Kidney capillary endothelial cell (primary cell): Measurements from ENCODE around the gene WDR43.

Experiments
- DNase-seq: peaks from one replicate; pipeline ENCODE4 v3.0.0-alpha.2; 2018; ENCODE audit warnings: low spot score

The WDR43 gene

DNA sequence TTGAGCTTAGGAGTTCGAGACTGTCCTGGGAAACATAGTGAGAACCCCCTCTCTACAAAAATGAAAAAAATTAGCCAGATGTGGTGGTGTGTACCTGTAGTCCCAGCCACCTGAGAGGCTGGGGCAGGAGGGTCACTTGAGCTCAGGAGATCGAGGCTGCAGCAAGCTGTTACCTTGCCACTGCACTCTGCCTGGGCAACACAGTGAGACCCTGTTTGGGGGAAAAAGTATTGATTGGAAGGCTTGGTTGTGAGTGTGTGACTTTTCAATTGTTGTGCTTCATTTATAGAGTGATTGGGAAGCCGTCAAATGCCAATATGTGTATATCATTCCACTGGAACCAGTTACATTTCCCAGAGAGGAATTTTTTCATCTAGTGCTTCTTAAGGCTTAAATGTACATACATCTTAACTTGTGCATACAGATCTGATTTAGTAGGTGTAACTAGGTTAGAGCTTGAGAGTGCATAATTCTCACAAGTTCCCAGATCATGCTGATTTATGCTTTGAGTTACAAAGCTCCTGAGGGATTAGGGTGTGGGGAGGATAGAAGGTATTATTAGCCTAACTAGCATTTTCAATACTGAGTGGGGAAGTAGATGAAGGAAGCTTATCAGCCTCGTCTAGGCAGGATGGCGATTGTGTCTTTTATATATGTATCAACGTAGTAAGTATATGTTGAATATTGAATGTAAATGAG is 15.3 kb downstream of the WDR43 start:
- no peak for DNase-seq

DNA sequence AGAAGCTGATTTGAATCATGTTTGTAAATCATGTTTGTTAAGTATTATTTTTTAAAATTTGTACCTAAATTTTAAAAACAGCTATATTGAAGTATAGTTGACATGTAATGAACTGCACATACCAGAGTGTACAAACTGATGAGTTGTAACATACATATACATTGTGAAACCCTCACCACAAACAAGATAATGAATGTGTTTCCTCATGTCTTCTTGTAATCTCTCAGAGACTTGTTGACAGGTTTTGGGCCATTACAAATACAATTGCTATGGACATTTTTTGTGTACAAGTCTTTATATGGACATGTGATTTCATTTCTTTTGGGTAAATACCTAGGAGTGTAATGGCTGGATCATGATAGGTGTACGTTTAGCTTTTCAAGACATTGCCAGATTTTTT is 21.5 kb downstream of the WDR43 start:
- DNase-seq = no peak

DNA sequence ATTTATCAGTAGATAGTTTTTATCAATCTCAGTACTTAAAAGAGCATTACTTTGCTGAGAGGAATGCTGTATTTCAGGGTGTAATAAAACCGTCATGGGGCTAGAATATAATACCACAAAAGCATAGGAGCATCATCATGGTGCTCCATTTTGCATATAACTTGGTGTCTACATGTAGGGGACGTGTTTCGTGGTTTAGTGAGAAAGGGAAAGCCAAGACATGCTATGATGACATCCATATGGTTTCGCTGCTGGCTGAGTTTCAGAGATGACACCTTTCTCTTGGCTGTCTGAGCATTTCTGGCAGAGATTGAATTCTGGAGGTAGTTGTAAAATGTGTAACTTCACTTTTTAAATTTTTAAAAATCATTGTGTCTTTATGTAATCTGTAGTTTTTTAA is 32.4 kb downstream of the WDR43 start:
- no peak for DNase-seq

DNA sequence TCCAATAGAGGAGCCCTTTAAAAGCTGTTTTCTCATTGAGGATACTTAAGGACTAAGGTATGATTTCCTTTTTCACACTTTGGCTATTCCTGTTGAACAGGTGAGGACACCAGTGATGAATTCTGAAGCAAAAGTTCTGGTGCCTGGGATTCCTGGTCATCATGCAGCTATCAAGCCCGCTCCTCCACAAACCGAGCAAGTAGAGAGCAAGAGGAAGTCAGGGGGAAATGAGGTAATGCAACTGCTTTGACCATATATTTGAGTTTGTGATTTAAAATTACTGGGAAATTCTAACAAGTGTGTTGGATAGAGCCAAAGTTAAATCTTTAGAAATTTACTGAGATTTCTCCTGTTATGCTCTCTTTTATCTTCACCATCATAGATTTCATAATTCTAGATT is 33.0 kb downstream of the WDR43 start:
- DNase-seq = no peak

DNA sequence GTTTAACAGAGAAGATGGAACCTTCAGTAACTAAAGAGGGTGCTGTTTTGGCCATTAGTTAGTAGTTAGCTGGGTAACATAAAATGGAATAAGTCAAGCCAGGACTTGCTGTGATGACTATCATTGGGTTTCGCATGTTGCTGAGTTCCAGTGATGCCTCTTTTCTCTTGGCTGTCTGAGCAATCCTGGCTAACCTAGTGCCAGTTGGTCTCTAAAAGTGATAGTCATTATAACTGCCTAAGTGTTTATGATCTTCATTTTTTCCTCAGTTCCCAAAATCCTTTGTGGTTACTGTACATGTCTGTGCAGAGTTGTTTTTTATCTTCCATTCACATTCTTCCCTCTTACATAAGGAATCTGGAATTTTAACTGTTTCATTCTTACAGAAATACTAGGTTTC is 33.4 kb downstream of the WDR43 start:
- no peak for DNase-seq

DNA sequence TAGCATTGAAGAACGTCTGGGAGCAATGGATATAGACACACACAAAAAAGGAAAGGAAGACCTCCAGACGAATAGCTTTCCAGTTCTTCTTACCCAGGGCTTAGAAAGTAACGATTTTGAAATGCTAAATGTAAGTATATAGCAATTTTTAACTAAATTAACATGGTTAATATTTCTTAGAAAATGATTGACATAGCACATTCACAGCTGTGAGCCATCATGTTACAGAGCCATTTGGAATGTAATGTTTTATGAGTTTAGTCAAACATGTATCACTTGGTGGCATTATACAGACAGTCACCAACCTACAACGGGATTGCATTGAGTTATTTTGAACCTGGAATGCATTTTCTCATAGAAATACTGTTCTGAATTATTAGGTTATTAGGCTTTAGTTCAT is 35.1 kb downstream of the WDR43 start:
- no peak for DNase-seq

DNA sequence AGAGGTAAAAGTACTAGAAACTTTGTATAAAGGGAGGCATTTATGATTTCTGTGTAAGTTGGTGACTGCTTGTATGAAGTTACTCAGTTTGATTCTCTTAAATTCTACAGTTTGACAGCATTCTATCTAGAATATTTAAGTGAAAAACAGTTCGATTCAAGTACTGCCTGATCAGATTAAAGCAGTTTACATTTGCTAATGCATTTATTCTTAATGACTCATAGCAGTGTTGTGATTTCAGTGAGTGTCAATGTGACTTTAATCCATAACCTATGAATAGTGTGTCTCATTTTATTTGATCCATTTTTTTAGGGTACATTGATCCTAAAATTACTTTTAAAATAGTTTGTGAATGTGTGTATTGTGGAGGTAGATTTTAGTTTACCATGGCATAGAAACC is 35.7 kb downstream of the WDR43 start:
- no peak for DNase-seq

DNA sequence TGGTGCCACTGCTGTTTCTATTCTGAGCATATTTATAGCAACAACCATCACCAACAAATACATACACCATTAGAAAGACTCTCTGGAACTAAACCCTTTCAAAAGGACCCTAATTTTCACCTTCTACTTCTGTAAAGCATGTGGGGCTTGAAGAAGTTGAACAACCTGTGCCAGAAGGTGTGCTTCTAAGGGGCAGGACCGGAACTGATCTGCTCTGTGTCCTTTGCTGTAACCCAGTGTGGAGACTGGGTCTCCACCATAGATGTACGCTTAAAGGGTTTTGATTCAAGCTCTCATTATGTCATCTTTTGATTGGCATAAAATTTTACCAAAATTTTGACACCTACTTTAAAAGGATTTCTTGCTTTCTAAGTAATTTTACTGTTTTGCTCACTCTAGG is 40.3 kb downstream of the WDR43 start:
- DNase-seq = no peak

DNA sequence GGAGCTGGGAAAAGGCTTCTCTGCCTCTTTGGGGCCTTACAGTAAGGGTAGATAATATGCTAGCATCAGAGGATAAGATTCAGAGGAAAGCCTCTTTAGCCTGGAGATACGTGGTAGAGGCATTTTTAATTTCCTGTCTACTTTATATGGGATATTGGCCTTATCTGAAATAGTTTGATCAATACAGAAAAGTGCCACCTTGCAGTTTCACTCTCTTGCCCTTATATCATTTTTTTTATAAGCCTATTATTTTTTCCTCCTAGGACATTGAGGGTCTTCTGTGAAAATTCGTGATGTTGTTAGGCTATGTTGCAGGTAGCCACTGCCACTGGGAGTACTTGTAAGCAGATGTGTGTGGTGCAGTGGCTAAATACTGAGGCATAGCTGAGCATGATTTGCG is 46.5 kb downstream of the WDR43 start:
- DNase-seq = no peak

DNA sequence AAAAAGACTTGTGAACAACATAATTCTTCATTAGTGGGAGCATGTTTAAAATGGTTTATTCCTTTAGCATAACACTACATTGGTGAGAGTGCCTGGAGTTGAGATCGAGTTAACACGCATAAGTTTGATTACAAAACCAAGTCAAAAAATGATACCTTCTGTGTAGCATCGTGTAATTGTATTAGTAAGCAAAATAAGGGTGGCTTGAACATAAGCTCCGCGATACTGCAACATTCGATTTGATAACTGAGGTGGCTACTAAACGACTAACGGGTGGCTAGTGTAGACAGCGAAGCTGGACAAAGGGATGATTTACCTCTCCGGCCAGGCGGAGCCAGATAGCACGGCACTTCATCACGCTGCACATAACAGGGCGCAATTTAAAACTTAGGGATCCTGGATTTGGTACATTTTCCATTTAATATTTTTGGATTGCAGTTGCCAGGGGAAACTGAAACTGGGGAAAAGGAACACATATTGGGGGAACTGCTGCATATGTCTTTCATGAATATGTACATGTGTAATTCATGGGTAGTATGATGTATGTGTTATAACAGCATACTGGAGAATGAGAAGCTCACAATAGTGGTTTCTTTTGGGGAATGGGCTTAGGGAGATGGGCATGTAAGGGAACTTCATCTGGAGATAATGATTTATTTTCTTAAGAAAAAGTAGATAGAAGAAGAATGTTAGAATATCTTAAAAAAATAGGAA is 50.2 kb downstream of the WDR43 start:
- DNase-seq = no peak

DNA sequence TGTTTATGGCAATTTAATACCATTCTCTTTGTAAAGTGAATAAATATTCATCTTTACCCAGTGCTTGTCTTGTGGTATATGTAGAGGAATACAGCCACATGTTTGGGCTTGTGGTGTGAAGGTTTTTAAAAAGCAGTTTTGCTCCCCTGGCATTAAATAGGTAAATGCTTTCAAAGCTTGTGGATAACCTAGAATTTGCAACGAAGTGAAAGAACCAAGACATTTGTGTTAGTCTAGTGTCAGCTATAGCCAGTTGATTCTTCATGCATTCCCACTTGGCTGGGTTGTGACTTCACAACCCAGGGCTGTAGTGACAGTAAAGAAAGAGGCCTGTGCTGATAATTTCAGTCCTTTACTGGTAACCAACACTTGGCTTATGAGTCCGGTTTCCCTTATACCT is 53.7 kb downstream of the WDR43 start:
- DNase-seq = no peak

DNA sequence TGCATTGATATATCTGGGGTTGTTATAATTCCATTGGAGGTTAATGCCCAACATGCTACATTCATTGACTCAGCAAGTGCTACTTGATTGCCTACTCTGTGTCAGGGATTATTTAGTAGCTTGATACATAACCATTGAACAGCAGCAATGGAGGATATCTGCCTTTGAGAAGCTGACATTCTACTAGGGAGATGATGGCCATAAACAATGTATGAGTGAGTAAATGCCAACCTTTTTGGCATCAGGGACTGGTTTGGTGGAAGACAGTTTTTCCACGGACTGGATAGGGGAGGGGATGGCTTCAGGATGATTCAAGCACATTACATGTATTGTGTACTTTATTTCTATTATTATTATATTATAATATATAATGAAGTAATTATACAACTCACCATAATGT is 54.7 kb downstream of the WDR43 start:
- DNase-seq = no peak

DNA sequence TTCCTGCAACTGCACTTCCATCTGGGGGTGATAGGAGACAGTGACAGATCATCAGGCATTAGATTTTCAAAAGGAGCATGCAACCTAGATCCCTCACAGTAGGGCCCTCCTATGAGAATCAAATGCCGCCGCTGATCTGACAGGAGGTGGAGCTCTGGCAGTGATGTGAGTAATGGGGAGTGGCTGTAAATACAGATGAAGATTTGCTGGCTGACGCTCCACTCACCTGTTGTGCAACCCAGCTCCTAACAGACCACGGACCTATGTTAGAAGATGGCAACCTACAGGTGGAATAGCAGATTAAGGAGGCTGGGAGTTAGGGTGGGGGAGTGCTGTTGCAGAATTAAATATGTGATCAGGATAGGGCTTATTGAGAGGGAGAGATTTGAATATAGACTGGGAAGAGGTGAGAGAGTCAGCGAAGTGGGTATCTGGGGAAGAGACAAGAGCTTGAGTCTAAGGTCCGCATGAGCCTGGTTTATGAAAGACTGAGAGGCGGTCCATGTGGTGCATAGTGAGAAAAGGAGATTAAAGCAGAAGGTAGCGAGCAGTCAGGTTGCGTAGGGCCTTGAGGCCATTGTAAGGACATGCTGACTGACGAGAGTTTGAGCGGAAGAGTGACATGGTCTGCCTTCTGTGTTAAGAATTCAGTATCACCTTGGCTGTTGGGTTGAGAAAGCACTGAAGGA is 55.3 kb downstream of the WDR43 start:
- DNase-seq = no peak

DNA sequence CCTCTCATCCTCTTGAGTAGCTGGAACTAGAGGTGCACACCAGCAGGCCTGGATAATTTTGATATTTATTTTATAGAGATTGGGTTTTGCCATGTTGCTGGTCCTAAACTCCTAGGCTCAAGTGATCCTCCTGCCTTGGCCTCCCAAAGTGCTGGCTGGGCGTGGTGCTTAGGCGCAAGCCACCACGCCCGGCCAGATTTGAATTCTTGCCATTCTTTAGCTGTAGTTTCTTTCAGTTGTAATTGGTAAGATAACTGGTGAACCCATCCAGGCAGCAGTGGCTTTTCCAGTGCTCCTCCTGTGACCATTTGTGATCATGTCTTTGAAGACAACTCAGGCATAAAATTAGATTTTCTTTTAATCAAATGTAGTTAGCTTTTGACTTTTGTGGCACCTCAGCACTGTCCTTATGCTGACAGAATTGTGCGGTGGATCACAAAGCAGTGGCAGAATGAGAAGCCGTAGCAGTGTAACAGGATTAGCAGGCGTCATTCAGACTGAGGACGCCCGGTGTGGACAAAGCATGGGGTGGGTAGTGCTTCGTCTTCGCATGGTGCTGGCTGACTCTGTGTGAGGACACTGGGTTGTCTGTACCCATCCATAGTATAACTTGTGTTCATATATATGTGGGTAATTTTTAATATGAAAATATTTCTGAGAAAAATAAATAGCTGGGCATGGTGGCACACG is 56.6 kb downstream of the WDR43 start:
- DNase-seq = no peak

DNA sequence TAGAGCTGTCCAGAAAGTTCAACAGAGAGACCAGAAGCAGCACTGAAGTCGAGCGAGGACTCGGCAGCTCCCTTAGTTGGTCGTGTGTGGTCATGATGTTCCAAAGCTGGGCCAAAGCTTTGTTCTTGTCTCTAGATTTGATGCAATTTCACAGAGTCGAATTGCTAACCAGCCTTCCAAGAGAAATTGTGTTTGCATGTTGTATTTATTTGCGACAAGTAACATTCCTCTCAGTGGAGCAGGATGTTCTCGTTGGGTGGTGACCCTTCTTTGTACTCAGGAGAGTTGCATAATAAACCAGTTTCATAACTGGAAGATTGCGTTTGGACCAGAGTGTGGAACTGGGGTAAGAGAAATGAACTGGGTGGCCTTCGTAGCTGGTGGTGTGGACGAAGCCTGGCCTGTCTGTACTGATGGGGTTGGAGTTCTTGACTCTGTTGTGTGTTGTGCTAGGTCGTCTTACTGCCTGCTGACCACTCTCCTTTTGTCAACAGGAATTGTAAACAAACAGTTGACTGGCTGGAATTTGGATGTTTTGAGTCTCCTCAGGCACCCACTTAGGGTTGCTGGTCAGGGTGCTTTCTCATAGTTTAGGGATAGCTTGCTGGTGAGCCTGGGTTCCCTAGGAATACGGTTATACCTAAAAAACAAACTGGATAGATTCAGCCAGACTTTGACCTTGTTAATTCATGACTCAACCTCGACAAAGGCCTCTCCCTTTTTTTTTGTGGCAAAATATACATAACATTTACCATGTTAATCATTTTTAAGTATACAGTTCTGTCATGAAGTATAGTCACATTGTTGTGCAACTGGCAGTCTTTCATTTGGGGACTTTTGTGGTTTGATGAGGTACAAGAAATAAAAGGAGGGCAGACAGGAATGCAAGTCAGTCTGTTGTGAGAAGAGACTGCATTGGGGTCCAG is 57.7 kb downstream of the WDR43 start:
- DNase-seq = no peak

DNA sequence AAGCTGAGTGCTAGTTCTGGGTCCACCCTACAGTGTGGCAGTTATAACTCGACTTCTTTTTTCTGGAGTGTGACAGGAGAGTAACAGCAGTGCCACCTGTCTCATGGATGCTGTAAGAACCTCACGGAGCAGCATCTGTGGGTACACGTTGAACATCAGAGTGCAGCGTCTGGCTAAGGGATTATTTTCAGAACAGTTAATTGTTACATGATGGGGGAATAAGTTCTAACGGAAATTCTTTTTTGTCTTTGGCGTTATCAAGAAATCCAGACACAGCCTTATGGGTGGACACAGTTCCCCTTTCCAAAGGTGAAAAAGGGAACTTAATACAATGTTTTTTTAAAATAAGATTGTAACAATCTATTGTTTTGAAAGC is 58.4 kb downstream of the WDR43 start:
- DNase-seq = no peak

DNA sequence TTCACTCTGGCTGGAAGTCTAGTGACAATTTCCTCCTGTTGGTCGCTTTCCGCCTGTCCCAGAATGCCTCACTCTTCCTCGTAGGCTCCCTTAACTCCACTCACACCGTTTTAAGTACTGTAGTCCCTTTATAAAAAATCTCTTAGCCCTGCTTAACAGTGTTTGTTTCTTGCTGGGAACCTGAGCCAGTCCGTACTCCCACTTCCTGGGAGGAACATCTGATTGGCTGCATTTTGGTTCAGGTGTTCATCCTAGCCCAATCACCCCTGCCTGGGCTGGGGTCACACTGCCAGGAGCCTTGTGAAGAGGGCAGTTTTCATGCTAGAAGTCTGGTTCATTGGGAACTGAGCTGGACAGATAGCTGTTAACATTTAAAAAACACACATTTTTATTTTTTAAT is 61.0 kb downstream of the WDR43 start:
- no peak for DNase-seq

DNA sequence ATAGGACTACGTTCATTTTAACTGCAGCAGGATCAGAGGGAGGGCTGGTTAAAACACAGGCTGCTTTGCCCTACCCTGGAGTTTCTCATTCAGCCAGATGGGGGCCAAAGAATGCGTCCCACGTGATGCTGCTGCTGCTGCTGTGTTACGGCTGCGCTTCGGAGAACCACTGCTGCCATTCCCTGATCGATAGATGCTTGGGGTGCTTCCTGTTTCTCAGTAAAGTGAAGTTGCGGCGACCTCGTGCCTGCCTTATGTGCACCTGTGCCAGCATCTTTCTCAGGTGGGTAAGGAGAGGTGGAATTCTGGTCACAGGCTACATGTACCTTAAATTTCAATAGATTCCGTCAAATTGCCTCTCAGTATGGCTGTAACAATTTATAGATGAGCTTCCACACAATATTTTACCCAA is 62.0 kb downstream of the WDR43 start:
- peak; percentile 33 for DNase-seq

DNA sequence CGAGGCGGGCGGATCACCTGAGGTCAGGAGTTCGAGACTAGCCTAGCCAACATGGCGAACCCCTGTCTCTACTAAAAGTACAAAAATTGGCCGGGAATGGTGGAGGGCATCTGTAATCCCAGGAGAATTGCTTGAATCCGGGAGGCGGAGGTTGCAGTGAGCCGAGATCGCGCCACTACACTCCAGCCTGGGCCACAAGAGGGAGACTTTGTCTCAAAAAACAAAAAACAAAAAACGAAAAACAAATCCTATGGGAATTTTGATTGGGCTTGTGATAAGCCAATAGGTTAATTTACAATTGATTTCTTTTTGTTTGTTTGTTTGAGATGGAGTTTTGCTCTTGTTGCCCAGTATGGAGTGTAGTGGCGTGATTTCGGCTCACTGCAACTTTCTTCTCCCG is 62.4 kb downstream of the WDR43 start:
- DNase-seq = peak; percentile 42

DNA sequence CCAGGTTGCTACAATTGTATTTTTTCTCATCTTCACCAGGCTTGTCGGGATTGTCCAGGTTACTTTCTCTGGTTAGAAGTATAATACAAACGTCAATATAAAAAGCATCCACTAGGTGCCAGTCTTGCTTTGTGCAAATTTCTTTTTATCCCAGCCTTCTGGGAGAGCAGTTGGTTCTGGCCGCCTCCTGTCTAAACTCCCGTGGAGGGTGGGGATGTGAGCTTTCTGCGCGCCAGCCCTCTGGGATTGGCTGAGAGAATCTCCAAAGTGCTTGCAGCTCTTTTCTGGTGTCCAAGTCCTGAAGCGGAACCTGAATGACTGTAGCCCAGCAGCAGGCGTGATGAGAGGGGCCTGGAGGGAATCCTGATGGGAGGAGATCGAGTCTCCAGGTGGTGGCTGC is 64.2 kb downstream of the WDR43 start:
- peak; percentile 73 for DNase-seq

DNA sequence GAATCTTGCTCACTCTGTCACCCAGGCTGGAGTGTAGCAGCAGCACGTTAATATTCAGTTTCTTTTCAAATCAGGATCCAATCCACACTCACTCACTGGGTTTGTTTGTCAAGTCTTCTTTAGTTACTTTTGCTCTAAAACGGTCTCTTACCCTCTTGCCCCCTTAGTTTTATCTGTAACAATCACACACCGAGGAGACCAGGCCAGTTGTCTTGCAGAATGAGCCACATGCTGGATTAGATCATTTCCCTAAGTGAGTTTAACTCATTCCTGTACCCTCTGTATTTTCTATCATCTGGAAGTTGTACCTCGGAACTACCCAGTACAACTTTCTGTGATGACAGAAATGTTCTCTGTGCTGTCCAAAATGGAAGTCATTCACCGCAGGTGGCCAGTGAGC is 65.9 kb downstream of the WDR43 start:
- no peak for DNase-seq

DNA sequence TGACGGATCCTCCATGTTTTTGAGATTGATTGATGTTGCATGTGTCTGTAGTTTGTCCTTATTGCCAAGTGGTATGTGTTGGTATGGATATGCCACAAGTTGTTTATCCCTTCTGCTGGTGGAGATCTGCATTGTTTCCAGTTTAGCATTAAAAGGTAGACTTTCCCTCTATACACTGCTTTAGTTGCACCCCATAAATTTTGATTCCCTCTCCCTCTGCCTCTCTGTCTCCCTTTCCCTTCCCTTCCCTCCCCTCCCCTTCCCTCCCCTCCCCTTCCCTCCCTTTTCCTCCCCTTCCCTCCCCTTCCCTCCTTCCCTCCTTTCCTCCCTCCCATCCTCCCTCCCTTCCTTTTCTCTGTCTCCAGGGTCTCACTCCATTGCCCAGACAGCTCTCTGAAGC is 68.0 kb downstream of the WDR43 start:
- DNase-seq = no peak
